ENCODE results near the gene SNAPC4.

The SNAPC4 gene

DNA sequence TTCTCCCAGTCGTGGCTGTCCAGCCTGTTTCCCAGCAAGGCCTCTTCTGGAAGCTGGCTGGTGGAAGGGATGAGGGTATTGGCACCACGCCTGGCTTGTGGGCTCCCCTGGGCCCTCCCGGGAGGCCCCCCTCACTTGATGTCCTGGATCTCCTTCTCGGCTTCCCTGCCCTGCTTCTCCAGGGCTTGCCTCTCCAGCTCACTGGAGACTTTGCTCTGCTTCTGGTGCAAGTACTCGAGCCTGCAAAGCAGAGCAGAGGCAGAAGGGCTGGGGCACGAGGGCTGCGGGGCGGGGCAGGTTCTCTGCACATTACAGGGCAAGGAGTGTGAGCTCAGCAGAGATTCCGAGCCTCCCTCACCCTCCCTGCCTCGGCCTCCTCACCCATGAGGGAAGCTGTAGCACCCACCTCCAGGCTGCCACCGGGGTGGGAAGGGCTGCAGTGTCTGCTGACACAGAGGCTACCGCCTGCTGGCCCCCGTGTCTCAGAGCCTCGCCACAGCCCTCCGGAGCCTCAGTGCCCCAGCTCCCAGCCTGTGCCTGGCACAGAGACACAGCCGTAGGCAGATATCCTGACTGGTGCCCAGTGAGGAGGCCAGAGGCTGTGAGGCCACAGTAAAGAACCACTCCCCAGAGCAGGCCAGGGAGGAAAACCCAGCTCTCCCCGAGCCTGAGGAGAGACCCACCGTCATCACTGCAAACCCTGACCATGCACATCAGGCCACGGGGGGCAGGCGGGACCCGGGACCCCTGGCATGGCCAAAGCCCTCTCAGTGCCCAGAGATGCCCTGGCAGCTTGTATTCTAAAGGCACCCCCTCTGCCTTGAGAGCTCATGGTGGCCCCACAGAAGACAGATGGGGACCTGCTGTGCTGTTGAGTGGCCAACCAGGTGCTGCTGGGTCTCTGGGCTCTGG lies 7.2 kb downstream of the SNAPC4 start:
- TF ChIP-seq, protein P1, sequence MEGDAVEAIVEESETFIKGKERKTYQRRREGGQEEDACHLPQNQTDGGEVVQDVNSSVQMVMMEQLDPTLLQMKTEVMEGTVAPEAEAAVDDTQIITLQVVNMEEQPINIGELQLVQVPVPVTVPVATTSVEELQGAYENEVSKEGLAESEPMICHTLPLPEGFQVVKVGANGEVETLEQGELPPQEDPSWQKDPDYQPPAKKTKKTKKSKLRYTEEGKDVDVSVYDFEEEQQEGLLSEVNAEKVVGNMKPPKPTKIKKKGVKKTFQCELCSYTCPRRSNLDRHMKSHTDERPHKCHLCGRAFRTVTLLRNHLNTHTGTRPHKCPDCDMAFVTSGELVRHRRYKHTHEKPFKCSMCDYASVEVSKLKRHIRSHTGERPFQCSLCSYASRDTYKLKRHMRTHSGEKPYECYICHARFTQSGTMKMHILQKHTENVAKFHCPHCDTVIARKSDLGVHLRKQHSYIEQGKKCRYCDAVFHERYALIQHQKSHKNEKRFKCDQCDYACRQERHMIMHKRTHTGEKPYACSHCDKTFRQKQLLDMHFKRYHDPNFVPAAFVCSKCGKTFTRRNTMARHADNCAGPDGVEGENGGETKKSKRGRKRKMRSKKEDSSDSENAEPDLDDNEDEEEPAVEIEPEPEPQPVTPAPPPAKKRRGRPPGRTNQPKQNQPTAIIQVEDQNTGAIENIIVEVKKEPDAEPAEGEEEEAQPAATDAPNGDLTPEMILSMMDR (IDR thresholded peaks at IDR 0.05; ENCODE audit: low read depth, low read length), result no peak
- no peak for DNase-seq (ENCODE audit: extremely low read depth, low read depth)

DNA sequence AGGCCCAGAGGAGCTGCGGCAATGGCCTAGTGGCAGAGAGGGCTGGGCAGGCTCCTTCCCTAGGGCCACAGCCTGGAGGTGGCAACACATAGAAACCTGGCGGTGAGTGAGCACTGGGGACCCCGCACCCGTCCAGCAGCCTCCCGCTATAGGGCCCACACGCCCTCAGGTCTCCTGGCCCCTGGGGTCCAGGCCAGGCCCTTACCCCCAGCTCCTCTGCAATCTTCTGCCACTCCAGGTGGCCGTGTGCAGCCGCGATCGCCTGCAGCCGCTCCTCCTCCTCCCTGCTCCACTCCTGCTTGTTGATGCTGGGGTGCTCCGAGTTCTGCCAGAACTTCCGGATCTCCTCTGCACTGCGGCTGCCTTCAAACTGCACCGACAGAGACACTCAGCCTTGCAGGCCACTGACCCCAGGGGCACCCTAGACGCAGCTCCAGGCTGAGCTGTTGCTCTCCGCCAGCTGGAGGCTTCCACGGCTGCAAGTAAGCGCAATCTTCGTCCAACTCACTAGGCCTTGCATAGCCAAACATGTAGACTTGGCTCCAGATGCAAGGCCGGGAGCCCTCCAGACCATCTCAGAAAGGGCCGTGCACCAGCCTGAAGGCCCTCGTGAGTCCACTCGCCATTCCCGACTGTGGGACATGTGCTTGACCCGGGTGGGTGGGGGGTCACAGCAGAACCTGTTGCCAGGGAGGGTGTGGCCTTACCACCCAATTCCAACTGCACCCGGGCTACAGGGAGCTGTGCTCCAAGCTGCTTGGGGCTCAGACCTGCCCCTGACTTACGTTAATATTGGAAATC lies 8.0 kb downstream of the SNAPC4 start:
- TF ChIP-seq, protein P1 (IDR thresholded peaks at IDR 0.05; ENCODE audit: low read depth, low read length), result no peak
- DNase-seq (ENCODE audit: extremely low read depth, low read depth), result no peak

DNA sequence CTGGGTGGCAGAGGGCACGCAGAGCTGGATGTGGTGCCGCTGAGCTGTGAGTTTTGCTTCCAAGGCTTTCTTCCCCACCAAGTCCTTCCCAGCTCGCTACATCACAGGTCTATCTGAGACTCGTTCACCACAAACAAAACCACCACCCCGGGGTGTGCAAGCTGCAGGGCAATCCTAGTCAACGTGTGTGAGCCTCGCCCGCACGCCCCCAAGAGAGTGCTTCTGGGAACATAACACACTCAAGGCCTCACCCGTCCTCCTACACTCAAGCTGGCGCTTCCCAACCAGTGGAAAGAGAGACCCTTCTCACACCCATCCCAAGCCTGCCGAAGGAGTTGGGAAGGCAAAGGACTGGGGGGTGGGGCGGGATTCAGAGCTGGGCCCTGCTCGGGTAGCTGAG lies 10.6 kb downstream of the SNAPC4 start:
- TF ChIP-seq, protein P1 (IDR thresholded peaks at IDR 0.05; ENCODE audit: low read depth, low read length), result no peak
- DNase-seq (ENCODE audit: extremely low read depth, low read depth), result no peak

DNA sequence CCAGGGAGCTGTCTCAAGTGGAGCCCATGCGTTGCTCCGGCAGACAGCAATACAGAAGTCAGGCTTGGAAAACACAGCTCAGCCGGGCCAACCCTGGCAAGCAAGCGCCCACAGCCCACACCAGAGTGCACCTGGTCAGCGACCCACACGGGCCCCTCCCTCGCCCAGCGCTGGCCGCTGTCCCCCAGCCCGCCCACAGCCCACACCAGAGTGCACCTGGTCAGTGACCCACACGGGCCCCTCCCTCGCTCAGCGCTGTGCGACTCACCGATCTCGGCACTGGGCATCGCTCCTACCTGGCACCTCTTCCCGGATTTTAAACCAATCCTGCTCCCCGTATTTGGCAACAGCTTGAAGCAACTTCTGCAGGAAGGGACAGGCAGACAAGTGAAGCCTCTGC lies 12.8 kb downstream of the SNAPC4 start:
- TF ChIP-seq, protein P1 (IDR thresholded peaks at IDR 0.05; ENCODE audit: low read depth, low read length), result no peak
- DNase-seq (ENCODE audit: extremely low read depth, low read depth), result no peak

DNA sequence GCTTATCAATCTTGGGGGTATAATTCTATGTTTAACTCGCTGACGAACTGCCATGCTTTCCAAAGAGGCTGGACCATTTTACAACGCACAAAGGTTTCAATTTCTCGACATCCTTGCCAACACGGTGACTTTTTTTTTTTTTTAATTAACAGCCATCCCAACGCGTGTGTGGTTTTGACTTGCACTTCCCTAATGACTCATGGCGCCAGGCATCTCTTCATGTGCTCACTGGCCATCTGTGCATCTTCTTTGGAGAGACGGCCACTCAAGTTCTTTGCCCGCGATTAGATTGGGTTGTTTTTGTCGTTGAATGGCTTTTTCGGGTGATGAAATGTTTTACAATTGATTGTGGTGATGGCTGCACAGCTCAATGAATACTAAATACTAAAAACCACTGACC lies 14.0 kb downstream of the SNAPC4 start:
- DNase-seq (ENCODE audit: extremely low read depth, low read depth), result no peak
- TF ChIP-seq, protein P1 (IDR thresholded peaks at IDR 0.05; ENCODE audit: low read depth, low read length), result no peak

DNA sequence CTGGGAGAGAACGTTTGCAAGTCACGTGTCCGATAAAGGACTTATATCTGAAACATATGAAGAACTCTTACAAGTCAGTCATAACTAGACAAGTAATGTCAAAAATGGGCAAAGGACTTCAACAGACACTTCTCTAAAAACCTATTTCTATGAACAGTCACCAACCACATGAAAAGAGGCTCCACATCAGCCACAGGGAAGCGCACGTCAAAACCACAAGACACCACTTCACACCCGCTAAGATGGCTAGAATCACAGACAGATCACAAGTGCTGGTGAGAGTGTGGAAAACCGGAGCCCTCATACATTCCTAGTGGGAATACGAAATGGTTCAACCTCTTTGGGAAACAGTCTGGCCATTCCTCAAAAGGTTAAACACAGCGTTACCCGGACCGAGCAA lies 15.0 kb downstream of the SNAPC4 start:
- no peak for DNase-seq (ENCODE audit: extremely low read depth, low read depth)
- TF ChIP-seq, protein P1 (IDR thresholded peaks at IDR 0.05; ENCODE audit: low read depth, low read length), result no peak

DNA sequence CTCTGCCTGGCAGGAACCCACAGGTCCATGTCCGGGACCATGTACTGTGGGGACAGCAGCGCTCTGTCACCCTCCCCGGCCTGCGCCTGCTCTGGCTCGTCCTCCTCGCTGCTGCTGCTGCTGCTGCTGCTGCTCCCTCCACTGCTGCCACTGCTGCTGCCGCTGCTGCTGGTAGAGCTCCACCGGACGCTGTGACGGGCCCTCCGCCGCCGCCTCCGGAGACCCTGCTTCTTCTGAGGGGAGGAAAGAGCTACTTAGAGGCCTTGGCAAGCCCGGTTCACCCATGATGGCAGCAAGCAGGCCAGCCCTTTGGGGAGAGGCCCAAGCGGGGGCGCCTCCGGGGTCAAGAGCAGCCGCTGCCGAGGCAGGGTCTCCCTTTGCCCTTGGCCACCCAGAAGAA lies 16.5 kb downstream of the SNAPC4 start:
- no peak for DNase-seq (ENCODE audit: extremely low read depth, low read depth)
- TF ChIP-seq, protein P1 (IDR thresholded peaks at IDR 0.05; ENCODE audit: low read depth, low read length), result no peak

Measured in AG09319 (cell line).